ENCODE data around the gene DCDC2C.

The DCDC2C gene, protein sequence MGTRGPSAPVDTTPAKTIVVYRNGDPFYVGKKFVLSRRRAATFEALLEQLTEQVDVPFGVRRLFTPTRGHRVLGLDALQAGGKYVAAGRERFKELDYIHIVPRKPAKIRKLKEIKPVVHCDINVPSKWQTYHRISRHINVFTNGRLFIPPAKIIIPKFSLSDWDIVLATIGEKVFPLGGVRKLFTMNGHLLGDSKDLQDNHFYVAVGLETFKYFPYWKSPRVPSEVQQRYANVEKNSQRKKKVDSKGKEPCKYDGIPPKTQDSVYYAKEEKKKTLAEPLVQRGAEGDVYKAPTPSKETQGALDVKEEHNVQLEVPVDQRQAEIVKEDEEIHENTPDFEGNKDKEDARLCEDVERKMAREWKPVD

DNA sequence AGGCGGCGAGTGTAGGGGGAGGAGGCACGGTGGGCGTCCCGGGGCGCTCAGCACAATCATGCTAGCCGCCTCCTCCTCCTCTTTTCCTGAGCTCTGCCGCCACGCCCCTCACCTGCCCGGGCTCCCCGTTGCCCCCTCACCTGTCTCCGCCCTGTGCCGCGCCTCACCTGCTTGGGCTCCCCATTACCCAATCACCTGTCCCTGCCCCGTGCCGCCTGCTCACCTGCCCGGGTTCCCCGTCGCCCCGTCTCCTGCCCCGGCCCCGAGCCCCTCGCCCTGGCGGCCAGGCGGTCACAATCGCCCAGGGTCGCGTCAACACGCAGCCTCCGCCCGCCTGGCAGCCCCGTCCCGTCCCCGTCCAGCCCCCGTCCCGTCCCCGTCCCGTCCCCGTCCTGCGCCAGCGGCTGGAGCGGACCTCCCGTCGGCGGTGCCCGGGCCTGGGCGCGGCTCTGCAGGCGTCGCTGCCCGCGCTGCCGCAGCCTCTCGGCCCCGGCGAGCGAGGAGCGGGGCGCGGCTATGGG is at the start of gene DCDC2C:
Gene DCDC2C (plus strand): TSS at position 340 of the 521 bp plus-strand sequence. CDS start 177 bp downstream, at position 517.
- no peak for DNase-seq

DNA sequence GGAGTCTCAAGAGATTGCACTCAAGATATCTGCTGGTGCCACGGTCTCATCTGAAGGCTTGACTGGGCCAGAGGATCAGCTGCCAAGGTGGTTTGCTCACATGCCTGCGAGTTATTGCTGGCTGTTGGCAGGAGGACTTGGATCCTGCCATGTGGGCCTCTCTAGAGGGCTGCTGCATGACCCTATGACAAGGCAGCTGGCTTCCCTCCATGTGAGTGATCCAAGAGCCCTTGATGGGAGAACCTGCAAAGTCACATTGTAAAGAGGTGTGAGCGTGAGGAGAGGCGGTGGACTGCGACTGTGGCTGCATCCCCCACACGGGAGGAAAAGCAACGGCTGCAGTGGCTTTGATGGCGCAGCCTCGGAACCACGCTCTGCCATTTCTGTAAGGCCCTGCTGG is 49.4 kb upstream of the DCDC2C start:
- no peak for DNase-seq

DNA sequence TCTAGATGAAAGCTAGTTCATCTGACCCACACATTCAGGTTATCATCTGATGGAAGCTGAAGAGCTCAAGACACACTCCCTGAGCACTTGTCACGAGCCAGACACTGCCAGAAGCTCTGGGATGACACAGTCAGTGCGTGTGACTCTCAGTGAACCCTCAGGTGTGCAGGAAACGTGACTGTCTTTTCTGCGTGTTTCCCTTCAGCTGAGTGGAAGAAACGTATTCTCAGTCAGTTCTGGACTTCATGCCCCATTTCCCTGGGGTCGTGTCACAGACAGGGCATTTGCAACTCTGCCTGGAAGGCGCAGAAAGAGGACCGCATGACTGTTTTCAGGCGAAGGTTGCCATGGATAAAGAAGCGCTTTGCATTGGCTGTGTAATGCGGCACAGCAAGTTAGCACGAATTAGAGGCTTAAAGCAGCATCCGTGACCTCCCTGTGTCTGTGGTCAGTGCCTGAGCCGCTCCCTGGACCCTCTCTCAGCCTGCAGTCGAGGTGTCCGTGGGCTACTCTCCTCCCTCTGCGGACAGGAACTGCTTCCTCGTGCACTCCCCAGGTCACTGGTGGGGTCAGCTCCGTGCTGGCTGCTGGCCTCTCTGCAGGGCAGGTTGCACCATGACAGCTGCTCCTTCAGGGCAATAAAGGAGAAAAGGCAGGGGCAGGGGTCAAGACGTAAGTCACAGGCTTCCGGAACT is 48.7 kb upstream of the DCDC2C start:
- DNase-seq: no peak

DNA sequence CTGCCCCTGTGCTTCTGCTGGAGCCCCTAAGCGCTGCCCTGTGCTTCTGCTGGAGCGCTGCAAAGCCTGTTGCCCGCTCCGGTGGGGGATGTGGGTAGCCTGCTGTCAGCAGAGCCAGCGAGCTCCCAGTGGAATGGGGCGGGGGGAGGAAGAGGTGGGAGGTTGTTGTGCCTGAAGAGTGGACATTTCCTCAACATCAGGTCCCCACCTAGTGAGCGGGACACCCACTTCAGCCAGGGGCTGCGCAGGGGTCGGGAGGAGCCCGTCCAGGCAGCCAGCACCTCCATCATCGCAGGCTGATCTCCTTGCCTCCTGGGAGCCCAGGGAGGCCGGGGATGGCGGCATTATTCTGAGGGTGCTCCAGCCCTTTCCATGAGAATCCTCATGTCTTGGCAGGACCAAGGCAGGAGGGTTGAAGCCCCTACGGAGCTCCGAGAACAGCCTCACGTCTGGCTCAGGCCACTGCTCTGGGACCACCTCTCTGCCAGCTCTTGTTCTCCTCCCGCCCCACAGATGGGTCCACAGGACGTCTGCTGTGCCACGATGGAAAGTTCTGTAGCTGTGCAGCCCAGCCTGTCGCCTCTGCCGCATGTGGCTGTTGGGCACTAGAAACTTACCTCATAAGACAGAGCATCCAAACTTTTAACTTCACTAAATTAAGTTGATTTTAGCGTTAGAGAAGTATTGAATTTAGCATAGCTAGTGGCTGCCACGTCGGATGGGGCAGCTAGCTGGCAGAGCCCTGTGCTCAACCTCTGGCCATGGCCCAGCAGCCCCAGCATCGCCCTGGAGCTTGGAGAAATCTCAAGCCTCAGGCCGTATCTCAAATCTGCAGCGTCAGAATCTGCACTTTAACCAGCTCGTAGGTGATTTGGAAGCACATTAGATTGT is 47.3 kb upstream of the DCDC2C start:
- DNase-seq: no peak

DNA sequence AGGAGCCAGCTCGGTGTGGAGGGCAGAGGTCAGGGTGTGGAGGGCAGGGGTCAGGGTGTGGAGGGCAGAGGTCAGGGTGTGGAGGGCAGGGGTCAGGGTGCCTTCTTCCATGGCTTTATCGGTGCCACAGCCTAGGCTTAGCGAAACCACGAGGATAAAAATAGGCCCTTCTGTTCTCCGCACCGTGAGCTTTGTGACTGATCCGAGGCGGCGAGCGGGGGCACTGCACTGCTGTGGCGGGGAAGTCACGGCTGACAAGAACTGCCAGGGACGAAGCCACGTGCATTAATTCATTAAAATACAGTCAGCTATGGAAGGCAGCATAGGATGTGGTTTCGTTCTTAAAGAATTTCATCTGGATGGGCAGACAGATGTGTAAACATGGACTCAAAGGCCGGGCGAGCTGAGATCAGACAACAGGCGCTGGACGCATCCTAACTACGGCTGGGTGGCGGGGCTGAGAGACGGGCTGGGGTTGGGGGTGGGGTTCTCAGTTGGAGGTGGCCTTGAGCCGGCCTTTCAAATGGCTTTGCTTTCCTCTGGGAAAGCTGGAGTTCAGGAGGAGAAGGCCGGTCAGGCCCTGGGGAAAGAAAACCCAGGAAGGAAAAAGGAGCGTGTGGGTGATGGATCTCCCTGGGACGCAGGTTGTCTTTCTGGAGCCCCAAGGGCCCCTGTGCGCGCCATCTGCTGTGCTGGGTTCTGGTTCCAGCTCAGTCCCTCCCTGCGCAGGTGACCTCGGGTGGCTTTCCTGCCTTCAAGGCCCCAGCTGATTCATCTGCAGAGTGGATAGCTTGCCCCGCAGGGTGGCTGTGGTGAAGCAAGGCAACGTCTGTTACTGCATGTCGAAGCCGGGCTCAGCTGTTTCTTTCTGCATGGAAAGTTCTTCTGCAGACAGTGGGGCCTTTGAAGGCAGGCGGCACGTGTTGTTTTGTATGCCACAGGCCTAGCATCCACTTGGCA is 46.3 kb upstream of the DCDC2C start:
- no peak for DNase-seq

DNA sequence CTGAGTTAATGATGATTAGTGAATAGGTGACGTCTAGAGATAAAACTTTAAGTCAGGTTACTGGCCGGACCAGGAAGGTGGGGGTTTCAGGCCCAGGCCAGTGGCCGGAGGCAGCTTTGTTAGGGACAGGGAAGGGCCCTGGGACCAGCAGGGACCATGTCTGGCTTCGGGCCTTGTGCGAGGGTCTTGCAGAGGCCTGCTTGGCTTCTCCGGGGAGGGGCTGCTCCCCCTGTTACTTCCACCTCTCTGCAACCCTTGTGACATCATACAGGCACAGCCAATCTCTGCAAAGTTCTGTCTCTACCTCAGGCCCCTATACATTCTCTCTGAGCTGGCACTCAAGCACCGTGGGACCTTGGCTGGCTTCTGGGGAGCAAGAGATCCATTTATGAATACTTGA is 45.5 kb upstream of the DCDC2C start, which contains the start of gene ALLC:
Gene ALLC (plus strand): TSS at position 320 of the 400 bp plus-strand sequence. CDS start 12,958 bp downstream, outside the sequence.
- no peak for DNase-seq

DNA sequence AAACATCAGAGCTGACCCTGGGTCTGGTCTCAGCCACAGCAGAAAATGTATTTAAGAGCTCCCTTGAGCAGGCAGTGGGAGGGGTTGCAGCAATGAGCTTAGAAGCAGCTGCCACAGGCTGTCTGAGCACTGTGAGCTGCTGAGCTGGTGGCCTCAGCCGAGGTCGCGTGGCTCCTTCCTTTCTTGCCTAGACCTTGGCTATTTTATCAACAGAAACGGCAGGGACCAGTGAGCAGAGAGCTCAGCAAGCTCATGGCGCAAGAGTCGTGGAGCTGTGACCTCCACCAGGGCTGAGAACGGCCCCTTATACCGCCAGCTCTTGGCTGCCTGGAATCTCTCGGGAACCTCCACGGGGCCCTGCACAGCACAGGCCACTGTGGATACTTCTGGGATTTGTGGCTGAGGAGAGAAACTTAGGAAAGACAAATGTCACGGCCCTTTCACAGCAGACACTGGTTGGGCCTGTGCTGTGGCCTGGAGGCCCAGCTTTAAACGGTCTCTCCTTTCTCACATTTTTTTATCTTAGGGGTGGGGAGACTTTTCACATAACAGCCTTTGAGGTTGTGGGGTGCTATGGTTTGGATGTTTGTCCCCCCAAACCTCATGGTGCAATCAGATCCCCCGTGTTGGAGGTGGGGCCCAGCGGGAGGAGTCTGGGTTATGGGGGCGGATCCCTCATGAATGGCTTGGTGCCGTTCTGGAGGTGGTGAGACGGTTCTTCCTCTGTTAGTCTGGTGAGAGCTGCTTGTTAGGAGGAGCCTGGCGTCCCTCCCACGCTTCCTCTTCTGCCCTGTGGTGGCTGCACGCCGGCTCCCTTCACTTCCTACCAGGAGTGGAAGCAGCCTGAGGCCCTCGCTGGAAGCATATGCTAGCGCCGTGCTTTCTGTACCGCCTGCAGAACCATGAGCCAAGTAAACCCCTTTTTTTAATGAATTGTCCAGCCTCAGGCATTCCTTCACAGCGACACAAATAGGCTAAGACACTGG is 43.6 kb upstream of the DCDC2C start:
- DNase-seq: no peak

DNA sequence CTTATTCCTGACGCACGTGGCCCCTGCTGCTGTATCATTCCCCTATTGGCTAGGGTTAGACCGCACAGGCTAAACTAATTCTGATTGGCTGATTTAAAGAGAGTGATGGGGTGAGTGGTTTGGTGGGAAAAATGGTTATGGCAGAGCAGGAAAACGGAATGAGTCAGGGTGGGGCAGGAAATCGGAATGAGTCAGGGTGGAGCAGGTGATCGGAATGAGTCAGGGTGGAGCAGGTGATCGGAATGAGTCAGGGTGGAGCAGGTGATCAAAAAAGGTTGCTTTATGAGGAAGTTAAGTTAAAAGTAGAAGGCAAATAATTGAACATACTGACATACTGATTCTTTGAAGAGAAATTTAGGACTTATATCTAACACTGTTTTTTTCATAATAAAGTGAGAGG is 42.7 kb upstream of the DCDC2C start:
- peak; percentile 38 for DNase-seq

DNA sequence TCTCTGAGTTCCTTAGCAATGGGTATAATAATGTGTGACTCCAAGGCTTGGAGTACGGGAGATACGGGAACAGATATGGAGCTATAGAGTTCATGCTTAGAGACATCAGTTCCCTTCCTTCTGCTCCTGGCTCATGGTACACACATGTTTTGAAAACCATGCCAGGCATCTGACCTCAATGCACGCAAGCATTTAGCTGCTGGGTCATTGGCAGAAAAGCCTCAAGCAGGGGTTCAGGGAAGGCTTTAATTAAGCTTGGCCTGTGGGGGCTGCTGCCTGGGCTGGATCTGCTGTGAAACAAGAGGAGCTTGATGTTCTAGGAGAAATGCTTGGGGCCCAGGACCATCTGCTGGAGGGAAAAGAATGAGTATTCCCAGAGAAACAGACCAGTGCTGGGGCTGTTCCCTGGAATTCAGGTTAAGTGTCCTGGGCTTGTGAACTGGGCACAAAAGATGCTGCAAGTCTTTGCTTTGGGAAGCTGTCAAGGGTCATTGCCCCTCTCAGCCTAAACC is 42.2 kb upstream of the DCDC2C start:
- no peak for DNase-seq

DNA sequence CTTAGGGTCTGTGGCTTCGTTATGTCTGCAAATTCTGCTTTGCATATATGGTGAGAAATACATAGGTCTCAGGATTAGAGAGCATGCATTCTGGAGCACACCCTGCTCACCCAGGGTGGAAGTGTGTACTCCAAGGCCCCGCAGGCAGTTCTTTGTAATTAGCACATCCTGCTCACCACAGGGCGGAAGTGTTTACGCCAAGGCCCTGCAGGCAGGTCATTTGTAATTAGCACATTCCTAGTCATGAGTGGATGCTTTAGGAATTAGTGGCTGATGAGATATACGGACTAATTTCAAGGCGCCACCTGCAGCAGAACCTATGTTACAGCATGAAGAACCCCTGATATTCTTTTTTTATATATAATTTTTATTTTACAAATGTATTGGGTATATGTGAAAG is 41.1 kb upstream of the DCDC2C start:
- no peak for DNase-seq

DNA sequence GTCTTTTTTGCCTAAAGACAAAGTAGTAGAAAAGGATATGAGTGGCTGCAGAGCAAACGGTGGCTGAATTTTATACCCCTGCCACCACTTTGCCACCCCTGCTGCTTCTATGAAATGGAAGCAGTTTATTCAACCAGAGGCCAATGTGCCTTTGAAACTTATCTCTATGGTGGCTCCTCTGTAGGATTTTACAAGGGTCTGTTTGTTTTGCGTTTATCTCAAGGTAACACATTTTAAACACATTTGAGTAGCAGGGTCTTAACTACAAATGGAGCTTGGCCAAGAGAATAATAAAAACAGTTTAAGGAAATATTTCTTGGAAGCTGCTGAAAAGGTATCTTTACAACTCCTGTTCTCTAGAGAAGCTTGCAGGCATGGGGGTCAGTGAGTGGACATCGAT is 39.3 kb upstream of the DCDC2C start:
- DNase-seq: no peak

DNA sequence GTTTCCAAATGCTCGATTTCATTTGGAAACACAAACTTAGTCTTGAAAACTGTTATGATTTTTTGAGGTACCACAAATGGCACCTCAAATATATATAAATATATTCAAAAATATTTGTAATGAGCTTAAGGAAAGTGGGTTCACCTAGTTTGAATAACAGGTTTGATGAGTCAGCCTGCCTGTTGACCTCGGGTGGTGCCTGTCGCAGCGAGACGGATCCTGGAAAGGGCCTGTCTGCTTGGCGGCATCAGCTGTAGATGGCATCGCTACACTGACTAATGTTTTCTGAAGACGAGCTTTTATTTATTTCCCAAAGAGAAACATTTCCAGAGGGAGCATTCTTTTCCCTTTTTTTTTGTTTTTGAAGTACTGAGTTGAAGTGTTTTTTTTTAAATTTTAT is 38.5 kb upstream of the DCDC2C start:
- no peak for DNase-seq

DNA sequence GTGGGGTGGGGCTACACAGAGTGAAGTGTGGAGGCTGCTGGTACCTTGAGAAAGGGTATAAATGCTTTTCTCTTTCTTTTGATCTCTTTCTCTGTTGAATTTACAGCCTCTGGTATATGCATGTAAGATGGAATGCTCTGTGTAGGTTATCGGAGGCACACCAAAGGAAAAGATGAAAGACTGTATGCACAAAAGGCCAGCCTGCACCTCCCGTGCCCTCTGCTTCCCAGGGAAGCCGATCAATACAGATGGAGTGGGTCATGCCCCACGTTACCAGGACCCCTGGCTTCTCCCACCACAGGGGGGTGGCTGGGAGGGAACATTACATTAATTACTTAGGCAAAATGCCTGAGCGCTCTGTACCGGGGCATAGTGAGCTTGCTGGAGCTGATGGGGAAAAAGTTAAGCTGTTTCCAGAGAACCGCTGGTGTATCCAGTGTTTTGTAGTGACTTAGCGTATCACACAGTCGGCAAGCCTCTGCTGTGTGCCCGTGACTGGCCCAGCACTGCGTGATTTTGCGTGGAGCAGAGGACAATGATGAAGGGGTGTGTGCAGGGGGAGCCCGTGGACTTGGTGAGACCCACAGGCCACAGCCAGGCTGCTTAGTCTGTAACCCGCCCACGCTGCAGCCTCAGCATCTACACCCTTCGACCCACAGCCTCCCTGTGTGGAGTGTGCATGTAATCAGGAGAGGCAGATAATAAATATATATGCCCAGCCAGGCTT is 37.3 kb upstream of the DCDC2C start:
- no peak for DNase-seq

DNA sequence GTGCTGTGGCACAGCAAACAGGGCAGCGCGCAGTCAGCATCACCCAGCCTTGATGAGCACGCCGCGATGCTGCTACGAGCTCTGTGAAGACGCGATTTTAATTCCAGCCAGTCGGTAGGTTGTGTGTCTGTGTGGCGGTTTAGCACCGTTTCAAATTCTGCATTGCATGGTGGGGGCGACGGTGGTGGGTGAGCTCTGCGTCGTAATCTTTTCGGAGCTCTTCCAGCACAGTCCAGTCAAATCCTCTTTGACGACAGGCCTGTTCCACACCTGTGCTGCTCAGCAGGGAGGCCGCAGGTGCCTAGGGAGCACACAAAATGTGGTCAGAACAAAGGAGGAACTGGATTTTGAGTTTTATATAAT is 36.8 kb upstream of the DCDC2C start:
- no peak for DNase-seq

DNA sequence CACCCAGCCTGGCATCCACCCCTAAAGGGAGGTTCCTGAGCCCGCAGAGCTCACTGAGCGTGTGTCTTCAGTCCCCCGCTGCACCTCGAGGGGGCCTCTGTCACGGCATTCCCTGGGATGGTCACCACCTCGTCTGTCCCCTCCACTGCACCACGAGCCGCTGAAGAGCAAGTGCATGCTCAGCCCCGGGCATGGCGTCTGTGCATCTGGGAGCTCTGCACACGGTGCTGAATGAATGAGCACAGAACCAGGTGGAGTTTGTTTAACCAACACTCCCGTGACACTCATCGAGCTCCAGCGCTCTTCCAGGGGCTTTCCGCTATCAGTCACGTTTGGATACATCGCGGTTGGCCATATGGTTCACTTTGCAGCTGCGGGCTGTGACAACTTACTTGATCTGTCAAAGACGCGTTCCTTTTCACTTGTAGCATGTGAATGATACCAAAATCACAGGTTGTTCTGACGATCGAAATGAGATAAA is 36.2 kb upstream of the DCDC2C start:
- no peak for DNase-seq

DNA sequence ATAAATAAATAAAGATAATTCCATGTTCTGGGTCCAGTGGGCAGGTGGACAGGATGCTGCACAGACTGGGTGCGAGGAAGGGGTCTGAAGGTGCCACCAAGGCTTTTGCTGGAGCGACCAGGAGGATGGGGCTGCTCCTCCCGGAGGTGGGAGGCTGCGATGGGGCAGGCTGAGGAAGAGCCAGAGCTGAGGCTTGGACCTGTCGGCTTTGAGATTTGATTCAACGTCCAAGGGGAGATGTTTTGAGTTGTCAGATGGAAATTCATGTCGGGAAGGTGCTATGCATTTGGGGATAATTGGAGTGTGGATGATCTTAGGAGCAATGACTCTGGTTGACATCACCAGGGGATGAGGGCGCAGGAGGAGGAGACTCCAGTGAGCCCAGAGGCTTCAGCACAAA is 33.7 kb upstream of the DCDC2C start:
- no peak for DNase-seq

DNA sequence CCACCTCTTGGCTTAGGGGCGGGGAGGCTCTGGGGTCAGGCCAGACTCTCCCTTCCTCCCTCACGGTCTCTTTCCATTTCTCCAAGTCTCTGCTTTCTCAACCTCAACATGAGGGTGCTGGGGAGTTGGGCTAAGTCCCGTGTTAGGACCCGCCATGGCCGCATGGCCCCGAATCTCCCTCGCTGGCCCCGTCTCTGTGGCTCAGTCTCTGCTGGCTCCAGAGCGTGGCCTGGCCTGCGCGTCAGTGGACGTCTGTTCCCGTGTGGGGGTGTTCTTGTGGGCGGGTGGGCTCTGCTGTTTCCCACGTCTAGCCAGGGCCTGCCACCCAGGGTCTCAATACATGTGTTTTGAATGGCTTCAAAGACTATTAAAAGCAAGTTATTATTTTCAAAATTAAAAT is 33.0 kb upstream of the DCDC2C start:
- no peak for DNase-seq

DNA sequence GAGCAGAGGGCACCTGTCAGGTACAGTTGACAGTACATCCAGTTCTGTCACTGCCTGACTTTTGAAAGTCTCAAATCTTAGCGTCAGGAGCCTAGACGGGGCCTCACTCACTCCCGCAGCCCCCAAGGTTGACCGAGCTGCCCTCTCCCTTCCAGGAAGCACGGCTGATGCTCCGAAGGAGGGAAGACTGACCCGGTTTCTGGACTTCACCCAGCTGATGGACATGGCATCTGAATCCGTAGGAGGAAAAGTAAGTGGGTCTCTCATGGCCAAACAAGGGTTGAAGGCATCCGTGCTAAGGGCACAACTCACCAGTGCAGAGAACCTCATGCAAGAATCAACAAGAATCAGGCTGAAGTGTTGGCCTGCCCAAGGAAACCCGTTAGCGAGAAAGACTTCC is 32.4 kb upstream of the DCDC2C start:
- DNase-seq: no peak

DNA sequence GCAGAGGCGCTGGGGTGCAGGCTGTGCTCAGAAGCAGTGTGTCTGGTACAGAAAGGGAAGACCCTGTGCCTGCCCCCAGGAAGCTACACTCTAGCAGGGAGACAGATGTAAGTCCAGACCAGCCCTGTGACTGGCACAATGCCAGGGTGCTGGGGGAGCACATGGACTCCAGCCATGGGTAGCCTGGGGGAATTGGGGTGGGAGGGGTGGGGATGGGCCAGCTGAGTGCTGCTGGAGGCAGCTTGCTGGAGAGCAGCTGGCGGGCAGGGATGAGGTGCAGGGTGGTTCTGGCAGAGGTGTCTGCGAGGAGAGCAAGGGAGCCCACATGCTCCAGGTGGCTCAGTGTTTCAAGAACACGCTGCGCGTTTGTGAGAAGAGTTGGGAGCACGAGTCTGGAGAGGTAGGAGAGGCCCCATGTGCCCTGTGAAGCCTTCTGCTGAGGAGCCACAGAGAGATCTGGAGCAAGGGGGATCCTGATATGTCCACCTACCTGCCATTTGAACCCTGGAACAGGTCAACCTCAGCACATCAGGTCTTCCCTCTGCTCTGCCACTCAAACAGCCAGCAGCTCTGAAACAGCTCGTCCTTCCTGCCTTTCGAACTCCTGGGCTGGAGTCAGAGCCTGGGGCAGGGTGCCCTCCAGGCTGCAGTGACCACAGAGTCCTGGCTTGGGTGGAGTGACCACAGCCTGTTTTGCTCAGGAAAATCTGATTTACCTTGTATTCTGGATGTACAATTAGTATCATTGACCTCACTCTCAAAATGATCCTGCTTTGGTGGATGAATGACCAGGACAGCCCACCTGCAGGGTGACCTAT is 30.3 kb upstream of the DCDC2C start:
- no peak for DNase-seq

Data from activated naive CD4-positive, alpha-beta T cell treated with Interleukin-2 at 50 U/mL for 16 hours (primary cell).